OCI-M2 (cell line): ENCODE measurements around the gene SYNGR3.

Source experiments
- DNase-seq: peaks from one replicate; lab custom pipeline; 2025; ENCODE audit not compliant: unreplicated experiment; lab: John Stamatoyannopoulos, UW

Gene SYNGR3

DNA sequence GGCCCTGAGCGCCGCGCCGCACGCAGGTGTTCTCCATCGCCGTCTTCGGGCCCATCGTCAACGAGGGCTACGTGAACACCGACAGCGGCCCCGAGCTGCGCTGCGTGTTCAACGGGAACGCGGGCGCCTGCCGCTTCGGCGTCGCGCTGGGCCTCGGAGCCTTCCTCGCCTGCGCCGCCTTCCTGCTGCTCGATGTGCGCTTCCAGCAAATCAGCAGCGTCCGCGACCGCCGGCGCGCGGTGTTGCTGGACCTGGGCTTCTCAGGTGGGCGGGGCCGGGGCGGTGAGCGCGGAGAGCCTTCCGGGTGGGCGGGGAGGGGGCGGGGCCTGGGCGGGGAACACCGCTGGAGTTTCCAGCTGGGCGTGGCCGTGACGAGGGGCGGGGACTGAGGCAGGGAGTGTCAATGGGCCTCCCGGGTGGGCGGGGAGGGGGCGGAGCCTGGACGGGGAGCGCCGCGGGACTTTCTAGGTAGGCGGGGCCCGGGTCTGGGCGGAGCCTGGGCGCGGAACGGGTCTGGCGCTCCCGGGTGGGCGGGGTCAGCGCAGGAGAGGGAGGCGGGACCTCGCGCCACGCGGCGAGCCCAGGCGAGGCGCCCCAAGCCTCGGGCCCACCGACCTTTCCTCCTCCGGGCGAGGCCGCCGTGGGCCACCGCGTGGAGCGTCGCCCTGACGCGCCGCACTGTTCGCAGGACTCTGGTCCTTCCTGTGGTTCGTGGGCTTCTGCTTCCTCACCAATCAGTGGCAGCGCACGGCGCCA lies 2.4 kb downstream of the SYNGR3 start:
- DNase-seq, result no peak

DNA sequence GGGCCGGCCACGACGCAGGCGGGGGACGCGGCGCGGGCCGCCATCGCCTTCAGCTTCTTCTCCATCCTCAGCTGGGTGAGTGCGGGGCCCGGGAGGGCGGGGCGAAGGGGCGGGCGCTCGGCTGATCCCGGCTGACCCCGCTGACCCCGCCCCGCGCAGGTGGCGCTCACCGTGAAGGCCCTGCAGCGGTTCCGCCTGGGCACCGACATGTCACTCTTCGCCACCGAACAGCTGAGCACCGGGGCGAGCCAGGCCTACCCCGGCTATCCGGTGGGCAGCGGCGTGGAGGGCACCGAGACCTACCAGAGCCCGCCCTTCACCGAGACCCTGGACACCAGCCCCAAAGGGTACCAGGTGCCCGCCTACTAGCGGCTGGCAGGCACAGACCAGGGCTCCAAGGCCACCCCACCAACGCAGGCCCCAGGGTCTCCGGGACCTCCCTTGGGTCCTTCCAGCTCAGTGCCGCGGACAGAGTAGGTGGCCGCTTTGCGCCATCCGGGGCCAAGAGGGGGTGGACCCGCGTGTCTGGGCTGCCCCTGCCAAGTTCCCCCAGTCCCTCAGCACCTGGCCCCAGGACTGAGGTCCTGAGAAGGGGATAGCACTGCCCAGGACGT lies 3.0 kb downstream of the SYNGR3 start:
- DNase-seq, result no peak

DNA sequence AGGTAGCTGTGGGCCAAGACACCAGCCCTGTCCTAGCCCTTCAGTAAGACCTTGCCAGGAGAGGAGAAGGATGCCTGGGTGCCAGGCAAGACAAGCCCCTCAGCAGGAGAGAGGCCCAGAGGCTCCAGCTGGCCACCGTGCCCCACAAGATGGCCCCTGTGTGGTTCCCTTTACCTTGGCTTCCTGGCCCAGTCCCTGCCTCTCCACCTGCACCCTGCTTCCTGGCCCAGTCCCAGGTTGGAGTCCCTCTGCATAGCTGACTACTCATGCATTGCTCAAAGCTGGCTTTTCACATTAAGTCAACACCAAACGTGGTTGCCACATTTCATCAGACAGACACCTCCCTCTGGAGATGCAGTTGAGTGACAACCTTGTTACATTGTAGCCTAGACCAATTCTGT lies 4.0 kb downstream of the SYNGR3 start:
- no peak for DNase-seq

DNA sequence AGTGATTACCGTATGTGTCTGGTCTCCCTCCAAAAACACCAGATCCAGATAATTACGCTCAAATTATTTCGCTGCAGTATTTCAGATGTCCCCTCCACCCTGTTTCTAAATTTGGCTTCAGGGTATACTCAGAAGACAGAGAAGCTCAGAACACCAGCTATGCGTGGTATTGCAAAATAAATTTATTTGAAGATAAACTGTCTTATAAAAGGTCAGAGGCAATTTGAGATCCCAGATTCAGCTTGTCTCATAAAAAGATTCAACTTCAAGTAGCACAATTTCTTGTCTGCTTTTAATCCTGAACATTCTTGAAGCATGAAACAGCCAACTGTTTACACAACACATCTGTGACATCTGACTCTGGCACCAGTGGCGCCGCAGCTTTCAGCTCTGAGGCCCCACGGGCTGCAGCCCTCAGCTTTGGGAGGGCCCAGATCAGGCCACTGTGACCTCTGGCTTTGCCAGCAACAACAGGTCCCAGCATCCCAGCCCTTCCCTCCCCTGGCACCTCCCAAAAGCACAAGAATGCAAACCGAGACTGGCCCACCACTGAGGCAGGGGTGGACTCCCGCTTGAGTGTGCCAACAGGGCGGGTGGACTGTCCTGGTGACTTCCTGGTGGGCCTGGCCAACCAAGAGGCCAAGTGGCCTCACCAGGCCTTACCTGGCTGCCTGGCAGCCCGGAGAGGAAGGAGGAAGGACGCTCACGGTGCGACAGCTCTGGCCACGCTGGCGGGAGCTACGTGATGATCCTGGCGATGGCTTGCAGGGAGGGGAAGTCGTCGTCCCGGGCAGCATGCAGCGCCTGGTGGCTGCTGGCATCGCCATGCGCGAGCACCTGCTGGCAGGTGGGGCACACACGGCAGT lies 8.0 kb downstream of the SYNGR3 start:
- DNase-seq, result no peak

DNA sequence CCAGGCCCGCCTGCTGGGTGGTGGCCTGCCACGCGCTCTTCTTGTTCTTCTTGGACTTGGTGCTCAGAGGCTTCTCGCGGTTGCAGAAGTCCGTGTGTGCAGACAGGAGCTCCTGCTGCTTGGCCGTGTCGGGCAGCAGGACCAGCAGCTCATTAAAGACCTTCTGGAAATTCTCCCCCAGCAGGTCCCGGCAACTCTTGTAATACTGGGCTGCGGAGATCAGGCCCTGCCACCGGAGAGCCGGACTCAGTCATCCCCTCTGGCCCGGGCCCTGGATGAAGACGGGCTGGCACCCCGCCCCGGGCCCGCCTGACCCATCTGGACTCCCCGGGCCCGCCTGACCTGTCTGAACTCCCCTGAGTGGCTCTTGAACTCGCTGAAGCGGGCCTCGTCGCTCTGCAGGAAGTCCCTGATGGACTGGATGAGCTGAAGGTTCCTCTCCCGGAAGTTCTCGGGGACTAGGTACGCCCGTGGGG lies 8.6 kb downstream of the SYNGR3 start:
- DNase-seq, result no peak

DNA sequence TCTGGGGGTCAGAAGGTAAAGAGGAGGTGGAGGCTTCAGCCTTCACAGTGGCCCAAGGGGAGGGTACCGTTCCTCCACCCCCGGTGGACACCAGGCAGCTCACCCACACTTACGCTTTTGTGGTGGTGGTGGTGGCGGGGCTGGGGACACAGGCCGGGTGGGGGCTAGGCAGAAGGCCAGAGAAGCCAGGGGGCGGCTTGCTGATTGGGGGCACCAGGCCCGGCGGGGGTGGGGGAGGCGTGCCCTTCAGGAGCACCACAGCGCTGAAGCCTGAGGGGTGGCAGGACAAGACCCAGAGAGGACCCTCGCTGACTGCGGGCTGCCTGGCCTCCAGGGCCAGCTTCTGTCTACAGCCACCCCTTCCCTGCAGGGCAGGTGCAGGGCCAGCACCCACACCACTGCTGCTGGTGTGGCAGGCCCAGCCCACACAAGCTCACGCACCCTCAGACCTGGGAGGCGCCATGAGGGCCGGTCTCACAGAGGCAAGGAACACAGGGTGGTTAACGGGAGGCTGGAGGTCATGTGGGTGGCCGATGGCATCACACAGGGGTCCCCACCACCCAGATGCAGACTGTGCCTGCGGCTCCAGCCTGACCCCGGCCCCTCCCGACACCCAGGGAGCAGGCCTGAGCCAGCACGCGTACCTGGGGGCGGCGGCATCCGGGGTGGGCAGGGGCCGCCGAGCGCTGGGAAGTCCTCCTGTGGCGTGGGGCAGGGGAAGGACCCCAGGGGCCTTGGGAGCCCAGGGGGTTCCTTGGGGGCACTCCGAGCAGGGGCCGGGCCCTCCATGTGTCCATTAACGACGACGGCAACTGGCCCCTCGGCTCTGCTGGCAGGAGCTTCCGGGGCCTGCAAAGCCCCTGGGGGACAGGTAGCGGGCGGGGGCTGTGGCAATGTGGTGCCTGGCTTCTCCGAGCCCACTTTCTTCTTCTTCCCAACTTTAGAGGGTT lies 9.4 kb downstream of the SYNGR3 start:
- no peak for DNase-seq

DNA sequence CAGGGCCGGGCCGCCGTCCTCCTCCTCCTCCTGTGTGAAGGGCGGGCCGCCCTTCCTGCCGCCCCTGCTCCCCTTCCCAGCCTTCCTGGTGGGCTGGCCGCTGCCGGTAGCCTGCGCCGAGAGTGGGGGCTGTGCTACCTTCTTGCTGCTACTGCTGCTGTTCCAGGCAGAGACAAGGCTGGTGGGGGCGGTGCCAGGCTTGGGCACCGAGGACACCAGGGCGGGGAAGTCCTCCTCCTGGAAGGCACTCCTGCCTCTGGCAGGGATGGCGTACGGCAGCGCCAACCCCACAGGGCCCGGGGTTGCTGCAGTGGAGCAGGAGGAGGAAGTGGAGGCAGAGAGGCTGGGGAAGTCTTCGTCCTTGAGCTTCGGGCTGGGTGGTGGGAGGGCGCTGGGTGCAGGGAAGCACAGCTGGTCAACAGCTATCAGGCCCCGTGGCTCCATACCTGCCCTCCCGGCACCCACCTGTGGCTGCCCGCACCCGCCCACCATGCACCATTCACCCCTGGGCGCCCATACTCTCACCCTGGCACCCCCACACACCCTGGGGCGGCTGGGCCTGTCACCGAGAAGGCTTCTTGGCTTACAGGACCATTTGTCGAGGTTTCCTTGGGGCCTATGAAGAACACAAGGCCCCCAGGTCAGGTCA lies 10.2 kb downstream of the SYNGR3 start:
- no peak for DNase-seq

DNA sequence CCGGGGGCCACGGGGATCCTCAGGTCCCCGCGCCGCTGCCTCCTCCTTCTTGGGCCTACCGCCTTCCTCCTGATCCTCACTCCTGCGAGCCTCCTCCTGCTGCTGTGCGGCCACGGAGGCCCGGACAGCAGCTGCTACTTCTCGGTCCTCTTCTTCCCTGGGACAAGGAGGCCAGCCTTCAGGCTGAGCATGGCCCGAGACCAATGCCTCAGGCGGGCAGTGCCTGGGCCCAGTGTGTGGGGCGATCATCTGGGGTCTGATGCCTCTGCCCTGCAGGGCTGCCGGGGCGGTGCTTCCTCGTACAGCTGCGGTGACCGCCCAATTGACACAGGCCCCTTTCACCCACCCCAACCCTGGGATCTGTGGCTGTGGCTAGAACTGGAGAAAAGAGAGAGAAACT lies 11.3 kb downstream of the SYNGR3 start:
- DNase-seq, result no peak

DNA sequence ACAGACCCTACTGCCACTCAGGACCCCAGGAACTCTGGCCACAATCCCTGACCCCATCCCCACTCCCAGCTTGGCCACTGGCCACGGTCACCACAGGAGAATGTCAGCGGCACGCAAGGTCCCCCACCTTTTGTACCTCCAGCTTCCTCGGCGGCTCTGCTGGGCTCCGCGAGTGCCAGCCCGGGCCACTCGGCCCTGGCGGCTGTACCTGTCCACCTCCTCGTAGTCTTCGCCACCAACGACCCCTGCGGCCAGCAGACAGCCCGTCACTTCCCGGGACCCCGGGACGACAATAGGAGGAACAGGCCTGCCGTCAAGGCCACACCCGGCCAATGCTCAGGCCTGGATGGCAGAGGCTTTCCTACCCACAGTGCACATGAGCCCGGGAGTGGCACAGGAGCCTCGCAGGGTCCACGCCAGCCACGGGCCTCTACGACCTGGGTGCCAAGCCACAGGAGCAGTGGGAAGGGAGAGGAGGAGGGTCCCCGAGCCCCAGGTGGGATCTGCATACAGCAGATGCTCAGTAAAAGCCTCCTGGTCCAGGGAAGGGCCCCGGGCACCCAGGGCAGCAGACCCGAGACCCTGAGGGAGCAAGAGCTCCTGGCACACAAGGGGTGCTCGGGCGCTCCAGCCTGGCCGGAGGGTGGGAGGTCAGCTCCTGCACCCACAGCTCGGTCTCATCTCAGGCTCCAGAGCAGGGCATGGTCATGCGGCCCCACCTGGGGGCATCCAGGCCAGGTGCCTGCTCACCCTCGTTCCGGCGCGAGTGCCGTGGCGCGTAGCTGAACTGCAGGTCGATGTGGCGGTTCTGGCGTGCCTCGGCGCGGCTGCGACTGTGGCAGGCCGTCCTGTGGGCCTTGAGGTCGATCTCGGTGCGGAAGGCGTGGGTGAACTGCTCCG lies 11.9 kb downstream of the SYNGR3 start:
- DNase-seq, result no peak

DNA sequence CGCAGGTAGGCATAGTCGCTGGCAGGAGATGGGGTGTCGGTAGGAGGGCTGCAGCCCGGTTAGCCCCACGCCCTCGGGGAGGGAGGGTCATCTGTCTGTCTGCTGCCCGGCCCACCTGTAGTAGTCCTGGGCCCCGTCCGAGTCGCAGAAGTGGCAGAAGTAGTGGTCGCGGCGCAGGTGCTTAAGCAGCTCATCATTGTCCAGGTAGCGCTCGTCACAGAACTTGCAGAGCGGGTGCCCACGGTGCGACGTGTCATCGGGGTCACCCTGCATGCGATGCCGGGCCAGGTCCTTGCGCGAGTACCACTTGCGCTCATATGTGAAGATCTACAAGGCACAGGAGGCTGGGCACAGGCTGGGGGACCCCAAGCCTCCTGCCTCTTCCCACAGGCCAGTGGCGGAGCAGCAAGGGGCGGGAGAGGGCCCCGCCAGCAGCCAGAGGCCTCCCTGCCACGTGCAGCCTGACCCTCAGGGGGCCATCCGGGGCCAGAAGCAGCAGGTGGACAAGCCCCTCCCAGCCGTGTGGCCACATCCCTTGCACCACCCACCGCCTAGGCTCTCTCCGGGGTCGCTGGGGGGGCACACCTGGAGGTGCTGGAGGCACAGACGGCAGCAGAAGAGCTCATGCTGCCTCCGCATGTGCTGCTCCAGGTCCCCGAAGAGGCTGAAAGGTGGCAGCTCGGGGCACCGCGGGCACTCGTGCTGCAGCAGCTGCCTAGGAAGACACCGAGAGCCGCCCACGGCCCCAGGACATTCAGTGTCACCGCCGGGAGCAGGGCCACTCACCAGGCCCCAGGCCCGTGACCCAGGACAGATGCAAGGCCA lies 12.8 kb downstream of the SYNGR3 start:
- no peak for DNase-seq

DNA sequence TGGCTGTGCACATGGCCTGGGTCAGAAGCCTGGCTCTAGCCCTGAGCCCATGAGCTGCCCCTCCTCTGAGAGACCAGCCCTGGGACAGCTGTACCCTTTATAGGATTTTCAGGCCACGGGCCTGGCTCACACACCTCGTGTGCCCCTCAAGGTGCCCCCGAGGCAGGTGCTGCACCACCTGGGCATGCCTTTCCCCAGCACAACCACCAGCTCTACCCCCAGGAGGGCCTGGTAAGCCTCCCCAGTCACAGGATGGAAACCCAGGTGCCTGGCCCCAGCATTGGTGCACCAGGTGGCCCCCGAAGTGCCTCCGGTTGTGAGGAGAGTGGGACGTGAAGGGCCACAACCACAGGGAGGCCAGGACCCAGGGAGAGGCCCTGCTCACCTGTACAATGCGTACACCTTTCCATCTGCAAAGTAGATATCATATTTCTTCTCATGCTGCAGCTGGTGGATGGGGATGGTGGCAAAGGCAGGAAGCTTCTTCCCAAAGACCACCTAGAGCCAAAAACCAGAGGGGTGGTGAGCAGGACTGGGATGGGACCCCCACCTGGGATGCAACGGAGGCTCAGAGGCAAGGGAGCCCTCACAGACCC lies 13.6 kb downstream of the SYNGR3 start:
- DNase-seq, result no peak

DNA sequence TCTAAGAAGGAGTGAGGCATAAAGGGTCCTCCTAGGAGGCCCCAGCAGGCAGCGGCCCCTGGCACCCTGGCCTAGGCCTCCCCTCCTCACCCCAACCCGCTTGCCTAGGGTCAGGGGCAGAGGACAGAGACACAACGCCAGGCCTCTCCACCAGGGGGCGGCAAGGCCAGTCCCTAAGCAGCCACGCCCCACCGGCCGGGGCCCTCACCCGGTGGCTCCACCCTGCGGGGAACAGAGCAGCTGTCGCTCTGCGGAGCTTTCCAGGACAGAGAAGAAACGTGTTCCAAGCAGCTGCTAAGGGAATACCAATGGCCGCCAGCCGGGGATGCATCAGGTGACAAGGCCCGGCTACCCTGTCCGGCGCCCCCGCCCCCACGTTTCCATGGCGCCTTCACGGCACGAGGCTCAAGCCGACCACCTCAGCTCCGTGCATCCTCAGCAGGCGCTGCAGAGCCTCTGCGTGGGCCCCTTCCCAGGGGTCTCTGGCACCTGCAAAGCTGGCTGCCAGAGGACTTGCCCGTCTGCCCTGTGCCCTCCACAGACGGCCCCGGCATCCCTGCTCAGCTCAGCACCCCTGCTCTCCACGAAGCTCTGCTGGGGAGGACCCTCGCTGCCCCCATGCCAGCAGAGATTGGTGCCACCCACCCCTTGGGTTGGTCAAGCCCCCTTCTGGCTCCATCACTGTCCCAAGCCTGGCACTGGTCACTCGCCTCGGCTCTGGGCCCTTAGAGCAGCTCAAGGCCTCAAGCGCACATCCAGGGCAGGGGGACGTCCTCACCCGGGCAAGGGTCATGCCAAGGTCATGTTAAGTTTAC lies 14.3 kb downstream of the SYNGR3 start:
- no peak for DNase-seq

DNA sequence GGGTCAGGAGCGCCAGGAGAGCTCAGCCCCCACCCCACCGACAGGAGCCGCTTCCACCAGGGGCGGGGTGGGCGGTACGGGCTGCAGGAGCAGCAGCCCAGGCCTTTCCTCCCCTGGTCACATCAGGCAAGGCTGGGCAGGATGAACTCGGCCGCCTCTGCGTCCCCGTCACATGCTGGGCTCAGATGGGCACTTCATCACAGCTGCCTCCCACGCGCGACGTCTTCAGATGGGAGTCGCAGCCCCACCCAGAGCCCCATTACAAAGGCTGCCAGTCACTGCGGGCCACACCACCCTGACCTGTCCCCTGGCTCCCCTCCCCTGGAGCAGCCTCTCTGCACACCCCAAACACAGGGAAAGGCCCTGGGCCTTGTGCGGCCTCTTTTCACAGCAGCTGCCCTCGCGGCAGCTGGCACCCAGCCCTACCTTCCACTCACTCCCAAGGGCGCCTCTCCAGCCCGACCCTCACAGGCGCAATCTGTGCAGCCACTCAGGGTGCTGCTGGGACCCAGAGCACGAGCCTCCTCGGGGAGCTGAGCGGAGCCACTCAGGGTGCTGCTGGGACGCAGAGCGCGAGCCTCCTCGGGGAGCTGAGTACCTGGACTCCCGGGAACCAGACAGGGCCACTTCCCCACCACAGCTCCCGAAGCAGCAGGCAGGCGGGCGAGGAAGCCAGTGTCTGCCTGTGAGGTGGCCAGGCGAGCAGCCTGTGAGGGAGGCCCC lies 15.2 kb downstream of the SYNGR3 start:
- no peak for DNase-seq

DNA sequence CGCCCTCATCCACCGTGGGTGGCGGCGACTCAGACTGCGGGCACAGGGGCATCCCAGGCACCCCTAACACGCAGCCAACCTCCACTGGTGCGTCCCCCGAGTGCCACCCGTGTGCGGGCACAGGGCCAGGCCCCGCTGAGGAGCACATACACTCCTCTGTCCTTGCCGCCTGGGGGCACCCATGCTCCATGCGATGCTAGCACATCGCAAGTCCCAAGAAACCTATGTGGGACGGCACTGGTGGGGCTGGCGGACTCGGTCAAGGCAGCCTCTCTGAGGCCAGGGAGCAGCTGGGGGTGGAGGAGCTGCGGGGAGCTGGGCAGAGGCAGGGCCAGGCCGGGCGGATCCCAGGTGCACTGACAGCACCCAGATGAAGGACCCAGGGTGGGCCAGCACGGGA lies 15.9 kb downstream of the SYNGR3 start:
- DNase-seq, result no peak

DNA sequence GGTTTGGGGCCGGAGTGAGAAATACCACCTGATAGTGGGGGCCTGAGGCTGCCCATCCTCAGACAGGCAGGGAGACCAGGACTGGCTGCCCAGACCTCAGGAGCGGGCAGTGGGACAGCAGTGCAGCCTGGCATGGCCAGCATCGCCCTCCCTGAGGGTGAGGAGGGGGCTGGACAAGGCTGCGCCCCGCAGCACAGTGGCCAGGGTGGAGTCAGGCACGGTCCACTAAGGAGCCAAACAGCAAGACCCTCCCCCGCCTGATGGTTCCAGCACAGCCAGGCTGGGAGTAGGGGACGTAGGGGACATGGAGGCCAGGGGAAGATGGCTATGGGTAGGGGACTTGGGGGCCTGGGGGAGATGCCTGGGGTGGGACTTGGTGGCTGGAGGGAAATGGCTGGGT lies 16.5 kb downstream of the SYNGR3 start:
- DNase-seq, result no peak

DNA sequence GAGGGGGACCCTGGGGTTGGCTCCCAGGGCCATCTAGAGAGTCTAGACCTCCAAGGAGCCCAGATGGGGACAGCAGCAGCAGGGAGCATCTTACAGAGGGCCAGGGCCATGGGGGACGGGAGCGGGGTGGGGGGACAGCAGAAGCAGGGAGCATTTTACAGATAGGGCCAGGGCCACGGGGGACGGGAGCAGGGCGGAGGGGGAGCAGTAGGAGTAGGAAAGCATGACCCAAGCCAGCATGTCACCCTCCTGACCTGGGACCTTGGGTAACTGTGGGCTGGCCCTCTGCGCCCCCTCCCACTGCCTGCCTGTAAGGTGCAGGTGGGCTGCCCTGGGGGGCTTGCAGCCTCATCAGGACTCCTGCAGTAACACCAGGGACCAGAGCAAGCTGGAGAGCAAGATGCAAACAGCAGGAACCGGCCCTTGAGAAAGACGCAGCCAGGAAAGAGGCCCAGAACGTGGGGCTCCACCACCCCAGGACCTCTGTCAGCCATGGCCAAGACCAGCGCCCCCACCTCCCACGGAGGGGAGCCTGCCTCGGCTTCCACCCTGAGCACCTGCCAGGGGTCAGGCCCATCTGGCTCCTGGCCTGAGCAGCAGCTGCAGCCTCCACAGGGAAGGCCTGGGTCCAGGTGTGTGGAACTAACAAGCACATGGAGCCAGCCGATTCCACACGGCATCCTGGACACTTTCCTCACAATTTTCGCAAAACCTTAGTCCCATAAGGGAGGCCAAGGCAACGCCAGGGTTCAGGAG lies 17.5 kb downstream of the SYNGR3 start:
- DNase-seq, result no peak
